ENCODE data around the gene PRDM16.

The PRDM16 gene

GRCh38 chr1:3226191-3226590, 157.2 kb downstream of the PRDM16 start:
- no peaks in the 10 kb centered on the region for H3K36me3 Mint-ChIP-seq
- H3K27ac Mint-ChIP-seq, result no peak overlapping the region
- no peak overlapping the region for H3K4me3 Mint-ChIP-seq
- no peak for ATAC-seq
- H3K4me1 Mint-ChIP-seq, result peaks cover 4% of the 10 kb centered on the region
- no peaks in the 10 kb centered on the region for H3K9me3 Mint-ChIP-seq
- H3K27me3 Mint-ChIP-seq, result peaks cover 12% of the 10 kb centered on the region

- H3K27ac Mint-ChIP-seq, result no peak overlapping the region
- H3K4me1 Mint-ChIP-seq, result peaks cover under 1% of the 10 kb centered on the region
- H3K4me3 Mint-ChIP-seq, result no peak overlapping the region
- peaks cover 12% of the 10 kb centered on the region for H3K27me3 Mint-ChIP-seq
- no peaks in the 10 kb centered on the region for H3K36me3 Mint-ChIP-seq
- no peaks in the 10 kb centered on the region for H3K9me3 Mint-ChIP-seq
- no peak for ATAC-seq
Observed at GRCh38 chr1:3226701-3227350, 157.8 kb downstream of the PRDM16 start.

- ATAC-seq, result no peak
- Mint-ChIP-seq H3K36me3 (no peaks in the 10 kb centered on the region), H3K4me1 (no peaks in the 10 kb centered on the region), H3K27me3 (peaks cover 12% of the 10 kb centered on the region), H3K27ac (no peak overlapping the region), H3K4me3 (no peak overlapping the region), H3K9me3 (no peaks in the 10 kb centered on the region)
Observed at GRCh38 chr1:3227351-3227704, 158.3 kb downstream of the PRDM16 start.

- Mint-ChIP-seq H3K27ac (no peak overlapping the region), H3K9me3 (no peaks in the 10 kb centered on the region), H3K36me3 (no peaks in the 10 kb centered on the region), H3K27me3 (peaks cover 12% of the 10 kb centered on the region), H3K4me1 (no peaks in the 10 kb centered on the region), H3K4me3 (no peak overlapping the region)
- no peak for ATAC-seq
Observed at GRCh38 chr1:3227893-3228292, 158.9 kb downstream of the PRDM16 start.

GRCh38 chr1:3229081-3229725, 160.2 kb downstream of the PRDM16 start:
- H3K4me1 Mint-ChIP-seq, result no peaks in the 10 kb centered on the region
- H3K36me3 Mint-ChIP-seq, result no peaks in the 10 kb centered on the region
- H3K9me3 Mint-ChIP-seq, result no peaks in the 10 kb centered on the region
- ATAC-seq, result no peak
- H3K4me3 Mint-ChIP-seq, result no peak overlapping the region
- peaks cover 12% of the 10 kb centered on the region for H3K27me3 Mint-ChIP-seq
- no peak overlapping the region for H3K27ac Mint-ChIP-seq

GRCh38 chr1:3230553-3230952, 161.6 kb downstream of the PRDM16 start:
- Mint-ChIP-seq H3K27me3 (peaks cover 18% of the 10 kb centered on the region), H3K4me1 (no peaks in the 10 kb centered on the region), H3K9me3 (no peaks in the 10 kb centered on the region), H3K27ac (no peak overlapping the region), H3K4me3 (no peak overlapping the region), H3K36me3 (no peaks in the 10 kb centered on the region)
- no peak for ATAC-seq

- H3K36me3 Mint-ChIP-seq, result no peaks in the 10 kb centered on the region
- H3K4me3 Mint-ChIP-seq, result no peak overlapping the region
- H3K4me1 Mint-ChIP-seq, result no peaks in the 10 kb centered on the region
- ATAC-seq, result no peak
- peaks cover 22% of the 10 kb centered on the region for H3K27me3 Mint-ChIP-seq
- H3K27ac Mint-ChIP-seq, result no peak overlapping the region
- H3K9me3 Mint-ChIP-seq, result no peaks in the 10 kb centered on the region
Observed at GRCh38 chr1:3231245-3231644, 162.2 kb downstream of the PRDM16 start.

- Mint-ChIP-seq H3K9me3 (no peaks in the 10 kb centered on the region), H3K4me3 (no peak overlapping the region), H3K27me3 (peaks cover 22% of the 10 kb centered on the region), H3K36me3 (no peaks in the 10 kb centered on the region), H3K4me1 (no peaks in the 10 kb centered on the region), H3K27ac (no peak overlapping the region)
- no peak for ATAC-seq
Observed at GRCh38 chr1:3231826-3232225, 162.8 kb downstream of the PRDM16 start.

GRCh38 chr1:3233031-3233430, 164.0 kb downstream of the PRDM16 start:
- Mint-ChIP-seq H3K27ac (no peak overlapping the region), H3K4me3 (no peak overlapping the region), H3K27me3 (peaks cover 21% of the 10 kb centered on the region), H3K36me3 (no peaks in the 10 kb centered on the region), H3K4me1 (no peaks in the 10 kb centered on the region), H3K9me3 (no peaks in the 10 kb centered on the region)
- no peak for ATAC-seq

GRCh38 chr1:3233551-3233950, 164.5 kb downstream of the PRDM16 start:
- Mint-ChIP-seq H3K27me3 (peaks cover 16% of the 10 kb centered on the region), H3K9me3 (no peaks in the 10 kb centered on the region), H3K4me3 (no peak overlapping the region), H3K4me1 (no peaks in the 10 kb centered on the region), H3K27ac (no peak overlapping the region), H3K36me3 (no peaks in the 10 kb centered on the region)
- no peak for ATAC-seq

- no peak overlapping the region for H3K4me3 Mint-ChIP-seq
- ATAC-seq, result no peak
- no peaks in the 10 kb centered on the region for H3K36me3 Mint-ChIP-seq
- peaks cover 10% of the 10 kb centered on the region for H3K27me3 Mint-ChIP-seq
- no peak overlapping the region for H3K27ac Mint-ChIP-seq
- no peaks in the 10 kb centered on the region for H3K4me1 Mint-ChIP-seq
- no peaks in the 10 kb centered on the region for H3K9me3 Mint-ChIP-seq
Observed at GRCh38 chr1:3234281-3234680, 165.3 kb downstream of the PRDM16 start.

- H3K4me3 Mint-ChIP-seq, result no peak overlapping the region
- H3K27me3 Mint-ChIP-seq, result peaks cover 10% of the 10 kb centered on the region
- no peak overlapping the region for H3K27ac Mint-ChIP-seq
- ATAC-seq, result no peak
- H3K4me1 Mint-ChIP-seq, result no peaks in the 10 kb centered on the region
- no peaks in the 10 kb centered on the region for H3K9me3 Mint-ChIP-seq
- H3K36me3 Mint-ChIP-seq, result no peaks in the 10 kb centered on the region
Observed at GRCh38 chr1:3234956-3235355, 166.0 kb downstream of the PRDM16 start.

GRCh38 chr1:3235496-3235895, 166.5 kb downstream of the PRDM16 start:
- Mint-ChIP-seq H3K9me3 (no peaks in the 10 kb centered on the region), H3K4me3 (no peak overlapping the region), H3K4me1 (no peaks in the 10 kb centered on the region), H3K27ac (no peak overlapping the region), H3K36me3 (no peaks in the 10 kb centered on the region), H3K27me3 (peaks cover 10% of the 10 kb centered on the region)
- no peak for ATAC-seq

GRCh38 chr1:3236361-3236760, 167.4 kb downstream of the PRDM16 start:
- no peak overlapping the region for H3K4me3 Mint-ChIP-seq
- no peaks in the 10 kb centered on the region for H3K4me1 Mint-ChIP-seq

GRCh38 chr1:3236955-3237354, 168.0 kb downstream of the PRDM16 start:
- Mint-ChIP-seq H3K4me1 (no peaks in the 10 kb centered on the region), H3K27ac (no peak overlapping the region), H3K4me3 (no peak overlapping the region), H3K36me3 (no peaks in the 10 kb centered on the region), H3K9me3 (no peaks in the 10 kb centered on the region), H3K27me3 (peaks cover 10% of the 10 kb centered on the region)
- ATAC-seq, result no peak

More at GRCh38 chr1:3236361-3236760, 167.4 kb downstream of the PRDM16 start:
- Mint-ChIP-seq H3K36me3 (no peaks in the 10 kb centered on the region), H3K9me3 (no peaks in the 10 kb centered on the region), H3K27me3 (peaks cover 10% of the 10 kb centered on the region), H3K27ac (no peak overlapping the region)
- peak; percentile 38 for ATAC-seq

- H3K27ac Mint-ChIP-seq, result no peak overlapping the region
- ATAC-seq, result no peak
- H3K4me1 Mint-ChIP-seq, result no peaks in the 10 kb centered on the region
- H3K4me3 Mint-ChIP-seq, result no peak overlapping the region
- no peaks in the 10 kb centered on the region for H3K36me3 Mint-ChIP-seq
- H3K27me3 Mint-ChIP-seq, result peaks cover 10% of the 10 kb centered on the region
- no peaks in the 10 kb centered on the region for H3K9me3 Mint-ChIP-seq
Observed at GRCh38 chr1:3237570-3237969, 168.6 kb downstream of the PRDM16 start.

All from stimulated activated memory B cell treated with anti-CD40 and anti-IgM and Interleukin-4, amounts not matched to agents 10 μg/mL and 1 μg/mL and 100 μg/mL, for 72 hours (primary cell).